Activated CD8-positive, alpha-beta memory T cell treated with anti-CD3 and anti-CD28 coated beads, Interleukin-2, amount 50 U/mL, for 24 hours (primary cell): ENCODE data around the gene GALNTL6.

Source experiments
- DNase-seq: peaks from one replicate; pipeline ENCODE4 v3.0.0-alpha.2; 2020; ENCODE audit errors: extremely low read depth

Gene GALNTL6

DNA sequence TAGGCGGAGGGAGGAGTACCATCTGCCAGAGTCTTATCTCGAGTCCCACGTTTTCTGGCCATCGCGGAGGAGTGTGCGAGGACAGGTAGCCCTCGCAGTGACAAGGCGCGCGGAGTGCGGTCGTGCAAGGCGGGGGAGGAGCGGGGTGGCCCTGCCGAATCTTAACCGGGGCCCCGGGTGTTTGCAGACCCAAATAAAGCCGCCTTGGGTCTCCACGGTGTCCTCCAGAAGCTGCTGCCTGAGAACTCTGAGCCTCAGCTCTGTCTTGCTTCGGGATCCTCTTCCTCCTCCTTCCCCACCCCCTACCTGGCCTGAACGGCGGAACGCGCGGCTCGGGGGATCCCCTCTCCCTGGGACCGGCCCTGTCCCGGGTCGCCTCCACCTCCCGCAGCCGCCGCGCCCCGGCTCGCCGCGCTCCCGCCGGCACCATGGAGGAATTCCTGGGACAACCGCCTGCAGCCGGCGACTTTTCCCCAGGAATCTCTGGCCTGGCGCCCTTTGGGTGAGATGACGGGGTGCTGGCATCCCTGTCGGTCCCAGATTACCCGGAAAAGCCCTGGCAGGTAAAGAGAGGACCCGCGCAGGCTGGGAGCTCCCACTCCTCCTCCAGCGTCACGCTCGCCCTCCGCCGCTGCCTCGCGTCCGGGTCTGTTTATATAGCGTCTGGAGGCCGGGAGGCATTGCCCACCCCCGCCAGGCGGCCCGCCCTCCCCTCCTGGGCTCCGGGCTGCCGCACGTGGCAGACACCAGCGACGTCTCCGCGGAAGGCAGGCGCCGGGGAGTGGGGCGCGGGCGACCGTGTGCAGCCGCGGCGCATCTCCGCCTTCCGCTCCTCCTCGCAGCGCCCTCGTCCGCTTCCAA, at the start of gene GALNTL6:
Gene GALNTL6 (plus strand): TSS at position 740 of the 861 bp plus-strand sequence.
- no peak for DNase-seq

DNA sequence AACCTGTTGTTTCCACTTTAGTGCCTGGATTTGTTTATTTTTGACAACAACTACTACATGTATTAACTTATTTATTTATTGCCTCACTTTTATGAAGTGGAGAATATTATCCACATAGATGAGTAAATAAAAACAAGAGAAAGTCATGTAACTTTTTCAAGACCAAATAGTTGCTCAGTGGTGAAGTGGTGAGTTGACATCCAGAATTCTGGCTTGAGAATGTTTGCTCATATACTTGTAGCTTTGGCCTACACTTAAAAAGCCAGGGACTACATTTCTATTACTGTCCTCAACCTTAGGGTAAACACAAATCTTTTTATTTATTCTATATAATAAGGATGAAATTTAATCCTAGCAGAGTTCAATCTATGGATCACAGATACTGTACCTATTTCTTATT, 47.7 kb upstream of the GALNTL6 start:
- DNase-seq: no peak

- DNase-seq: no peak
Measured at GRCh38 chr4:171774642-171775190, 38.5 kb upstream of the GALNTL6 start.

GRCh38 chr4:171779301-171779700, 33.9 kb upstream of the GALNTL6 start:
- DNase-seq: no peak

GRCh38 chr4:171785388-171785787, 27.8 kb upstream of the GALNTL6 start:
- DNase-seq: no peak

- no peak for DNase-seq
Measured at GRCh38 chr4:171793723-171794122, 19.5 kb upstream of the GALNTL6 start.

DNA sequence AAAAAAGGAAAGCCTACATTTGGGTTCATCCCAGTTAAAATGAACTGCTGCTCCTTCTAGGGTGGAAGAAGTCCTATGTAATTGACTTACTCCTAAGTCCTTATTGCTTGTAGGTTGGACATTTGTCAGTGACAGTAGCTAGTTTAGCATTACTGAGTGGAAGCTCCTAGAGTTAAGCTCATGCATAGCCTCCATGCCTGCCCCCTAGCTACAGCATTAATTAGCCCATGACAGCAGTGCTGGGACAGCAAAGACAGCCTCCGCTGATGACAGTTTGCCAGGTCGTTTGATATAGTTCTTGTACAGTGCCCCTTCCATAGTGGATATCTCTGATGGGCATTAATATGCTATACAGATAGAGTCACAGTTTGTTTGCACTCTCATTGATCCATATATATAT, 18.7 kb upstream of the GALNTL6 start:
- no peak for DNase-seq

DNA sequence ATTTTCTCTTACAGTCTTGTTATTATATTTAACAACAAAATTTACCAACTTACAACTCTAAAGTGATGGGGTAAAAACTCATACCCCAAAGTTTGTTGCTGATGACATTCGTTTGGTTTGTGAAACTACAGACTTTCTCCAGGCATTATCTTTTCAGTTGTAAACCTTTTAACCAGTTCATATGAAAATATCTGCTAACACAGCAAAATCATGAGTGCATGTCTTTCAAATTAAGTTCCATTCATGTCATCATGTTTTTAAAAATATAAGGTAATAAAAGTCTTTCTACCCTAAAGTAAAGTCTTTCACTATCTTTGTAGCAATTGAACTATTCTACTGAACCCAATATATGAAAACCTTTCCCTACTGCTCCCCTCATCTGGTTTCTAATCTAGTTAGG, 3.4 kb upstream of the GALNTL6 start:
- no peak for DNase-seq

DNA sequence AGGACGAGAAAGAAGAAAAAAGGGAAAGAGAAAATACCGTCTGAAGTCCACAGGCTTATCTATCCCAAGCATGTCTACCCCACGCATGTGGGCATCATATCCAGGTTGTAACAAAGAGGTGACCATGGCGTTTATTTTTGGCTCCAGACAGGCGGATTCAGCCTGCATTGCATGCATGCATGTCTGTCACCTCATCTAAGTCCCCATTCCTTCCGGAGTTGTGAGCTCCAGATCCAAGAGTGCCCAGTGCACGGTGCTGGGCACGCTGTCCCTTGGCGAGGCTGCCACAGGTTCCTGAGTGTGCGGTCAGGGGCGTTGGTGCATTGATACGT, 905 bp upstream of the GALNTL6 start:
- no peak for DNase-seq

DNA sequence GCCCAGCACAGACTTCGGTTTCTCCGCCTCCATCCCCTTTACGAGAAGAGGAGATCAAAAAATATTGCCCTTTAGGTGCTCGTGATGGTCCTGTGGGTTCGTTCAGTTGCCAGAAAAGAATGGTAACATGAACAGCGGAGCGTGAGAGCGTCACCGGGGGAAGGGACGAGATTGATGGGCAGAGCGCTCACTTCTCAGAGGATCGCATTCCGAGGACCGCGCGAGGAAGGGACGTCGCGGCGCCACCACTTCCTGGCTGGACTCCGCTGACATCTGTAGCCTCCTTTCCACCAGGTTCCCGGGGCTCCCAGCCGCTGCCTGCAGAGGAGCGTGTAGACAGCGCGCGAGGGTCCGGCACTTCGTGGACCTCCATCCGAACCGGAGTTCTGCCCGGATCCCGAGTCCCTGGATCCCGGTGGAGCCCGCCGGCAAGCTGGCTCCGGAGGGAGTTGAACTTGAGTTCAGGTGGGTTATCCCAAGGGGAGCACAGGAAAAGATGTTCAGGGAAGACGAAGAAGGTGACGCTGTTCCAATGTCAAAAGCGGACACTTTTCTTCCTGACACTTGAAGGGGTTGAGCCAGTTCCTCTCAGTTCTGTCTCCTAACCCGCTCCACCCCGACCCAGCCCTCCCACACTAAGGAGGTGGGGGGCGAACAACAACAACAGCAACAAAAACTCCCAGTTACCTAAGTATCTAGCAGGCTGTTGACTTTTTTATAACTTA, 484 bp downstream of the GALNTL6 start:
- no peak for DNase-seq

DNA sequence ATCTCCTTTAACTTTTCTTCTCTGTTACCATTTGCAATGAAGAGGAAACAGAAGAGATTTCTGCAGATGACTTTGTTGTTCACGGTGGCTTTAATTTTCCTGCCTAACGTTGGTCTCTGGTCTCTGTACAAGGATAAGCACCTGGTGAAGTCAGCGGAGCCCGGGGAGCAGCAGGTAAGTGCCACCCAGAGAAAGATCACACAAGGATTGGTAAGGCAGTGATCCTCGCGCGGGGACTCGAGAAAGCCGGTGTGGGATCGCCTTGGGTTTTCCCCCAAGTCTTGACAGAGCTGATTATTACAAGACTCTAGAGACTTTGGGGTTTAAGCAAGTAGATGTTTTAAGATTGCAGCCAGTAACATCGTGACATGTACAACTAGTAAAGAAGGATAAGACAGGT, 1.3 kb downstream of the GALNTL6 start:
- no peak for DNase-seq

- no peak for DNase-seq
Measured at GRCh38 chr4:171817026-171817425, 3.8 kb downstream of the GALNTL6 start.

GRCh38 chr4:171834640-171835039, 21.4 kb downstream of the GALNTL6 start:
- no peak for DNase-seq

DNA sequence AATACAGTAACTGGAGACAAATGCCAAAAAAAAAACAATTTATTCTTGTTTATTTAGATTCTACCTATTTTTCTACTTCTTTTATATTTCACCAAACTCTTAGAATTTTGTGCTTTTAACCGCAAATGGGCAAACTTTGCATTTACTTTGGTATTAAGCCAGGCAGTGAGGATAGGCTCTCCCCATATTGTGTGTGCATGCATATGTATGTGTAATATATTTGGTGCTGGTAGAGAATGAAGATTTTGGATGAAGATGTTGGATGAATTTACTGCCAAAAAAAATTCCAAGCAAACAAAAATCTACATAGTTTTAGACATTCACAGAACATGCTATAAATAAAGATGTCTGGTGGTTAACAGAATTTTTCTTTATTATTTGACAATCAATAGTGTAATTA, 30.3 kb downstream of the GALNTL6 start:
- DNase-seq: no peak

- no peak for DNase-seq
Measured at GRCh38 chr4:171846232-171846631, 33.0 kb downstream of the GALNTL6 start.

- DNase-seq: no peak
Measured at GRCh38 chr4:171846893-171847292, 33.7 kb downstream of the GALNTL6 start.

DNA sequence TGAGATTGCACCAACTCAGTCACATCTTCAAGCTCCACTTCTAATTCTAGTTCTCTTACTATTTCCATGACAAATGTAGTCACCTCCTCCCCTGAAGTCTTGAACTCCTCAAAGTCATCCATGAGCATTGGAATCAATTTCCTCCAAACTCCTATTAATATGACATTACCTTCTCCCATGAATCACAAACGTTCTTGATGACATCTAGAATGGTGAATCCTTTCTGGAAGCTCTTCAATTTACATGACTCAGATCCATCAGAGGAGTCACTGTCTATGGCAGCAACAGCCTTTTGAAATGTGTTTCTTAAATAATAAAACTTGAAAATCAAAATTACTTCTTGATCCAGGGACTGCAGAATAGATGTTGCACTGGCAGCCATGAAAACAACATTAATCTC, 34.5 kb downstream of the GALNTL6 start:
- no peak for DNase-seq

- DNase-seq: no peak
Measured at GRCh38 chr4:171849686-171850222, 36.5 kb downstream of the GALNTL6 start.

GRCh38 chr4:171851295-171851694, 38.1 kb downstream of the GALNTL6 start:
- no peak for DNase-seq

- no peak for DNase-seq
Measured at GRCh38 chr4:171857302-171858012, 44.3 kb downstream of the GALNTL6 start.

DNA sequence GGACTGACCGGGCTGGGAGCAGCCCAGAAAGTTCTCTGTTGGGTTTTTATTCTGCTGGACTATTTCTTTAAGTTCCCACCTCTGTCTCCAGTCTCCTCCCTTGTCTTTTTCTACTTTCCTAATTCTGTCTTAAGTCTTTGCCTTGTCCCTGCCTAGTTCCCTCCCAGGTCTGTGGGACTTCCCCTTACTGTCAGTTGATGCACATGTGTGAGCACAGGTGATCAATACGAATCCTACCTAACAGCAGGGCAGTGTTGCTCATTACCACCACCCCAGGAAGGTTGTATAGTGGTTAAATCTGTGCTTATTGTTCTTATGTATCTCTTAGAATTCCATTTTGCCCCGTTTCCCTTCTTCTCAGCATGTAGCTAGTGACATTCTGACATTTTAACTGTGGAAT, 62.1 kb downstream of the GALNTL6 start:
- no peak for DNase-seq

- DNase-seq: no peak
Measured at GRCh38 chr4:171876636-171877035, 63.4 kb downstream of the GALNTL6 start.
